ENCODE measurements around the gene OR2AK2.

Gene OR2AK2

DNA sequence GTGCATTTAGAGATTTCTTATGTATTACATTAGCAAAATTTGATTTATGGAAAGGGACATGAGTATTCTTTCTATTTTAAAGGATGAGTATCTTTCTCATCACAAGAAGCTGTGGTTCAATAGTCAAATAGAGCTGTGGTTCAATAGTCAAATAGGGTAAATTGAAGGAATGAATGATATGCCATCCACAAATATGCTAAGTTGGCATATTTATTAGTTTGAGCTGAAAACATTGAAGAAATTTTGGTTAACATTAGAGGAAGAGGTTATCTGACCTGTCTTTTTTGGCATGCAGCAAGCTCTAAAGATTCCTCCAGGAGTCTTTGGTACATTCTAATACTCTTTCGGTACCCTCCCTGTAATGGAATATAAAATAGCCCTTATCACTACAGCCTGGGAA lies 11.6 kb upstream of the OR2AK2 start:
- Histone ChIP-seq H3K9me3 (ENCODE audit: control insufficient read depth, low read length) (peaks cover 5% of the 10 kb centered on the region), H3K27me3 (ENCODE audit: control insufficient read depth, insufficient read depth, low read length, poor library complexity, severe bottlenecking) (no peaks in the 10 kb centered on the region), H3K4me3 (ENCODE audit: insufficient read depth, low read depth, low read length) (no peak overlapping the region), H3K27ac (ENCODE audit: insufficient read depth, low read depth, low read length, poor library complexity, severe bottlenecking) (no peak overlapping the region), H3K4me1 (ENCODE audit: control insufficient read depth, insufficient read depth, low read length) (no peaks in the 10 kb centered on the region), H3K36me3 (ENCODE audit: control insufficient read depth, insufficient read depth, low read length) (no peaks in the 10 kb centered on the region)
- WGBS, 2 experiments, result 80 to 82% methylated on average over 1 of the region's 1 CpG

DNA sequence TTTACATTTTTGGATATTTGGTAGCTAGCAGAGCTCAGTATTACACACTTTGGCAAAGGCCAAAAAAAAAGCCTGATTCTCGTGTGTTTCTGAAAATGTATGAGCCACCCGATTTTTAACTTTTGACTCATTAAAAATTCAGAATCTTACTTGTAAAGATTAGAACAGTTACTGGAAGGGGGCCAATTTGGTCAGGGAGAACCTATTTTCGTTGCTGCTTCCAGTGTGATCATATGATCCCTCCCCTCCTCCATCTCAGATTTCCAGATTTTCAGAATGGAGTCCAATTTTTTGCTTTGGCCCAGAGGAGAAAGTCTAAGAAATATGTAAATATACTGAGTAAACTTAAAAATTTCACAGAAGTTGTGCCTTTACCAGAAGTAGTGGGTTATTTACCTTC lies 3.2 kb upstream of the OR2AK2 start:
- H3K9me3 ChIP-seq (ENCODE audit: control insufficient read depth, low read length), result peaks cover 3% of the 10 kb centered on the region
- no peak overlapping the region for H3K27ac ChIP-seq (ENCODE audit: insufficient read depth, low read depth, low read length, poor library complexity, severe bottlenecking)
- no peaks in the 10 kb centered on the region for H3K36me3 ChIP-seq (ENCODE audit: control insufficient read depth, insufficient read depth, low read length)
- H3K4me3 ChIP-seq (ENCODE audit: insufficient read depth, low read depth, low read length), result no peak overlapping the region
- WGBS, 2 experiments, result 24 to 35% methylated on average over 3 of the region's 3 CpGs
- H3K27me3 ChIP-seq (ENCODE audit: control insufficient read depth, insufficient read depth, low read length, poor library complexity, severe bottlenecking), result no peaks in the 10 kb centered on the region
- H3K4me1 ChIP-seq (ENCODE audit: control insufficient read depth, insufficient read depth, low read length), result no peaks in the 10 kb centered on the region

DNA sequence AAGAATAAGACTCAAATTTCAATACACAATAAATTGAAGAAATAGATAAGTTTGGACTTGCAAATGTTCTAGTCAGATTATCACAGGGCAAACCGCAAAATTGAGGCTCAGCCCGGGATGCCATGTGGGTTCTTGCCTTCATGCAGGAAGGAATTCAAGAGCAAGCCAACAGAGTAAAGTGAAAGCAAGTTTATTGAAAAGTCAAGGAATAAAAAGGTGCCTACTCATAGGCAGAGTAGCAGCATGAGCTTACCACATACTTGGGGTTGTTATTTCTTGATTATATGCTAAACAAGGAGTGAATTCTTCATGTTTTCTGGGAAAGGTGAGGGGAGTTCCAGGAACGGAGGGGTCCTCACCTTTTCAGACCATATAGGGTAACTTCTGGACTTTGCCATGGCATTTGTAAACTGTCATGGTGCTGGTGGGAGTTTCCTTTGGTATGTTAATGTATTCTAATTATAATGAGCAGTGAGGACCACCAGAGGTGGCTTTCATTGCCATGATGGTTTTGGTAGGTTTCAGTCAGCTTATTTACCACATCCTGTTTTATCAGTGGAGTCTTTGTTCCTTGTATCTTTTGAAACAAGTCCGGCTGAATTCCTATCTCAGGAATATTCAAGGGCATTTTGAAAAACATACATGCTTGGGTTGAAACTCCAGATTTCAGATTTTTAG lies 2.0 kb upstream of the OR2AK2 start:
- WGBS, 2 experiments, result 72 to 73% methylated on average over 4 of the region's 4 CpGs
- no peak overlapping the region for H3K27ac ChIP-seq (ENCODE audit: insufficient read depth, low read depth, low read length, poor library complexity, severe bottlenecking)
- no peak overlapping the region for H3K4me3 ChIP-seq (ENCODE audit: insufficient read depth, low read depth, low read length)
- no peaks in the 10 kb centered on the region for H3K27me3 ChIP-seq (ENCODE audit: control insufficient read depth, insufficient read depth, low read length, poor library complexity, severe bottlenecking)
- H3K36me3 ChIP-seq (ENCODE audit: control insufficient read depth, insufficient read depth, low read length), result no peaks in the 10 kb centered on the region
- peaks cover 3% of the 10 kb centered on the region for H3K9me3 ChIP-seq (ENCODE audit: control insufficient read depth, low read length)
- no peaks in the 10 kb centered on the region for H3K4me1 ChIP-seq (ENCODE audit: control insufficient read depth, insufficient read depth, low read length)

DNA sequence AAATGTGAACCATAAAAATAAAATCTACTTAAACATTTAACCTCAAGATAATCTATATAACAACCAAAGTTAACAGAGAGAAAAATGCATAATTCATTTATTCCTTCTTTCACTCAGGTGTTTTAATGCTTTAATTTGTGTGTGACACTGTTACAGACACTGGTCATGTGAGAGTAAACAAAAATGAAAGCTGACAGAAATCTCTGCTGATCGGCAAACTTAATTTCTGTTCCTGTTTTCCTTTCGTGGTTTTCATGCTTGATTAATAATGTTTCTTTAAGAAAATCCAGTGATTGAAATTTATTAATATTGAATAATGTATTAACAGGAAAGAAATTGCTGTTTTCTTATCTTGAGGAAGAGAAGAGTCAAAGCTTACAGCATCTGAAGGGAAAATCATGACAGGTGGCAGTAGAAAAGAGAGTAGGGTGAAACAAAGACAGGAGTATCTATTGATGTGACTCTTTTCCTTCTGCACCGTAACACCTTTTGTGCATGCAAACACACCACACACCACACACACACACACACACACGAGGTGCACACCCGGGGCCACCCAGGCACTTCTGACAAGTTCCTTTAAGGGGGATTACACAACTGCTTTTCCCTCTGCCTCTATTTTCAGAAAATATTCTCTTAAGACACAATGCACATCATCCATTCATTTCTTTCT lies 1.6 kb downstream of the OR2AK2 start:
- H3K27me3 ChIP-seq (ENCODE audit: control insufficient read depth, insufficient read depth, low read length, poor library complexity, severe bottlenecking), result no peaks in the 10 kb centered on the region
- WGBS, 2 experiments, result 62 to 69% methylated on average over 4 to 5 of the region's 5 CpGs
- no peak overlapping the region for H3K27ac ChIP-seq (ENCODE audit: insufficient read depth, low read depth, low read length, poor library complexity, severe bottlenecking)
- H3K4me1 ChIP-seq (ENCODE audit: control insufficient read depth, insufficient read depth, low read length), result no peaks in the 10 kb centered on the region
- no peak overlapping the region for H3K4me3 ChIP-seq (ENCODE audit: insufficient read depth, low read depth, low read length)
- no peaks in the 10 kb centered on the region for H3K36me3 ChIP-seq (ENCODE audit: control insufficient read depth, insufficient read depth, low read length)
- peaks cover 3% of the 10 kb centered on the region for H3K9me3 ChIP-seq (ENCODE audit: control insufficient read depth, low read length)

DNA sequence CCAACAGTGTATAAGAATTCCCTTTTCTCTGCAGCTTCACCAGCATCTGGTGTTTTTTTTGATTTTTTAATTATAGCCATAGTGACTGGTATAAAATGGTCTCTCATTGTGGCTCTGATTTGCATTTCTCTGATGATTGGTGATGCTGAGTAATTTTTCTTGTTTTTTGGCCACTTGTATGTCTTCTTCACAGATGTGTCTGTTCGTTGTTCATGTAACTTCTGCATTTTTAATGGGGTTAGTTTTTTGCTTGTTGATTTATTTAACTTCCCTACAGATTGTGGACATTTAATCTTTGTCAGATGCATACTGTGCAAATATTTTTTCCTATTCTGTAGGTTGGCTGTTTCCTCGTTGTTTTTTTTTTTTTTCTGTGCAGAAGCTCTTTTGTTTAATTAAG lies 28.0 kb downstream of the OR2AK2 start:
- Histone ChIP-seq H3K36me3 (ENCODE audit: control insufficient read depth, insufficient read depth, low read length) (no peaks in the 10 kb centered on the region), H3K9me3 (ENCODE audit: control insufficient read depth, low read length) (peaks cover 9% of the 10 kb centered on the region), H3K27me3 (ENCODE audit: control insufficient read depth, insufficient read depth, low read length, poor library complexity, severe bottlenecking) (no peaks in the 10 kb centered on the region), H3K4me1 (ENCODE audit: control insufficient read depth, insufficient read depth, low read length) (no peaks in the 10 kb centered on the region), H3K27ac (ENCODE audit: insufficient read depth, low read depth, low read length, poor library complexity, severe bottlenecking) (no peak overlapping the region), H3K4me3 (ENCODE audit: insufficient read depth, low read depth, low read length) (no peak overlapping the region)
- 50 to 74% methylated on average over 2 of the region's 2 CpGs for whole genome bisulfite sequencing, 2 experiments

DNA sequence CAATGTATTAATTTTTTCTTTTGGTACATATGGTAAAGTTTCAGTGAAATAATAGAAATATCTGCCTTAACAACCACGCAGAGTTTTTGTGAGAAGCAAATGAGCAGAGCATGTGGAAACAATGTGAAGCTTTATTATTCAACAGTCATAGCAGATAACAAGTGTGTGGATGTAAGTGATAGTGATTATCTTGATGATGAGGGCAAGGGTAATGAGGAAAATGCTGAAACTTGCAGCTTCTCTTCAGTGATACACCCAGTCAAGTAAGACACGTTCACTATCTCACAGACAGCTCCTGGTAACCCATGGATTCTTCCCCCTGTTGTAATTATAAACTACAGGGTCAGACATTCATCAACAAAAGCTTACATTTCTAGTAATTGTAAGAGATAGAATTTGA lies 33.8 kb downstream of the OR2AK2 start:
- no peak overlapping the region for H3K4me3 ChIP-seq (ENCODE audit: insufficient read depth, low read depth, low read length)
- WGBS, 2 experiments, result 36 to 43% methylated on average over 2 of the region's 2 CpGs
- H3K36me3 ChIP-seq (ENCODE audit: control insufficient read depth, insufficient read depth, low read length), result no peaks in the 10 kb centered on the region
- peaks cover 9% of the 10 kb centered on the region for H3K9me3 ChIP-seq (ENCODE audit: control insufficient read depth, low read length)
- H3K27me3 ChIP-seq (ENCODE audit: control insufficient read depth, insufficient read depth, low read length, poor library complexity, severe bottlenecking), result no peaks in the 10 kb centered on the region
- H3K4me1 ChIP-seq (ENCODE audit: control insufficient read depth, insufficient read depth, low read length), result no peaks in the 10 kb centered on the region
- H3K27ac ChIP-seq (ENCODE audit: insufficient read depth, low read depth, low read length, poor library complexity, severe bottlenecking), result no peak overlapping the region

DNA sequence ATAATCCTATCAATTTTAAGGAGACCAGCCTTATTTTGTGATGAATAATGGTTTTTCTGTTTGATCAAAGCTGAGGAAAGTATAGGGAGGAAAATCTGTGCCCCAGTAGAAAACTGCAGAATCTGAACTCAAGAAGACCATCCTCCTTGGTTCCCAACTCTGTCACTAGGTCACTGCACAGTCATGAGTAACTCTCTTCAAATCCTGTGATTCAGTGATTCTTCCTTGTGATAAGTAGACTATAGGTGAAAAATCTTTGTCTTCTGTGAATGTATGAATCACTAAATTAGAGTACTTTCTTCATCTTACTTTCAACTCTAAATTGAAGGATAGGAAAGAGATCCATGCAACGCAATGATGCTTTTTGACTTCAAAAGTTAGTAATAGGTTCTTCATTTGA lies 35.1 kb downstream of the OR2AK2 start:
- 70 to 100% methylated on average over 1 of the region's 1 CpG for WGBS, 2 experiments

DNA sequence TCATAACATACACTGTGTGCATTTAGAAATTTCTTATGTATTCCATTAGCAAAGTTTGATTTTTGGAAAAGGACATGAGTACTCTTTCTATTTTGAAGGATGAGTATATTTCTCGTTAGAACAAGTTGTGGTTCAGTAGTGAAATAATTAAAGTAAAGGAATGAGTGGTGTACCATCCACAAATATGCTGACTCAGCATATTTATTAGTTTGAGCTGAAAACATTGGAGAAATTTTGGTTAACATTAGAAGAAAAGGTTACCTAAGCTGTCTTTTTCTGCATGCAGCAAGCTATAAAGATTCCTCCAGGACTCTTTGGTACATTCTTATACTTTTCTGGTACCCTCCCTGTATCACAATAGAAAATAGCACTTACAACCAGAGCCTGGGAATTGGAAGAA lies 42.7 kb downstream of the OR2AK2 start:
- H3K4me3 ChIP-seq (ENCODE audit: insufficient read depth, low read depth, low read length), result no peak overlapping the region
- H3K36me3 ChIP-seq (ENCODE audit: control insufficient read depth, insufficient read depth, low read length), result no peaks in the 10 kb centered on the region
- no peaks in the 10 kb centered on the region for H3K9me3 ChIP-seq (ENCODE audit: control insufficient read depth, low read length)
- WGBS, 2 experiments, result 36 to 75% methylated on average over 1 of the region's 1 CpG
- H3K27me3 ChIP-seq (ENCODE audit: control insufficient read depth, insufficient read depth, low read length, poor library complexity, severe bottlenecking), result no peaks in the 10 kb centered on the region
- no peak overlapping the region for H3K27ac ChIP-seq (ENCODE audit: insufficient read depth, low read depth, low read length, poor library complexity, severe bottlenecking)
- H3K4me1 ChIP-seq (ENCODE audit: control insufficient read depth, insufficient read depth, low read length), result no peaks in the 10 kb centered on the region

More for the DNA sequence above, 35.1 kb downstream of the OR2AK2 start:
- peaks cover under 1% of the 10 kb centered on the region for H3K9me3 ChIP-seq (ENCODE audit: control insufficient read depth, low read length)
- H3K27ac ChIP-seq (ENCODE audit: insufficient read depth, low read depth, low read length, poor library complexity, severe bottlenecking), result no peak overlapping the region
- no peaks in the 10 kb centered on the region for H3K36me3 ChIP-seq (ENCODE audit: control insufficient read depth, insufficient read depth, low read length)
- no peaks in the 10 kb centered on the region for H3K4me1 ChIP-seq (ENCODE audit: control insufficient read depth, insufficient read depth, low read length)
- no peak overlapping the region for H3K4me3 ChIP-seq (ENCODE audit: insufficient read depth, low read depth, low read length)
- no peaks in the 10 kb centered on the region for H3K27me3 ChIP-seq (ENCODE audit: control insufficient read depth, insufficient read depth, low read length, poor library complexity, severe bottlenecking)

DNA sequence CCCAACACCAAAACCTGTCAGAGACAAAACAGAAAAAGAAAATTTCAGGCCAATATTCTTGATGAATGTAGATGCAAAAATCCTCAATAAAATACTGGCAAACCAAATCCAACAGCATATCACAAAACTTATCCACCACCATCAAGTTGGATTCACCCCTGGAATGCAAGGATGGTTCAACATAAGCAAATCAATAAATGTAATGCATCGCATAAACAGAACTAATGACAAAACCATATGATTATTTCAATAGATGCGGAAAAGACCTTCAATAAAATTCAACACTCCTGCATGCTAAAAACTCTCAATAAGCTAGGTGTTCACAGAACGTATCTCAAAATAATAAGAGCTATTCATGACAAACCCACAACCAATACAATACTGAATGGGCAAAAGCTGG lies 44.6 kb downstream of the OR2AK2 start:
- Histone ChIP-seq H3K27ac (ENCODE audit: insufficient read depth, low read depth, low read length, poor library complexity, severe bottlenecking) (no peak overlapping the region), H3K4me1 (ENCODE audit: control insufficient read depth, insufficient read depth, low read length) (no peaks in the 10 kb centered on the region), H3K36me3 (ENCODE audit: control insufficient read depth, insufficient read depth, low read length) (no peaks in the 10 kb centered on the region), H3K9me3 (ENCODE audit: control insufficient read depth, low read length) (no peaks in the 10 kb centered on the region), H3K4me3 (ENCODE audit: insufficient read depth, low read depth, low read length) (no peak overlapping the region), H3K27me3 (ENCODE audit: control insufficient read depth, insufficient read depth, low read length, poor library complexity, severe bottlenecking) (no peaks in the 10 kb centered on the region)
- WGBS, 2 experiments, result 73 to 79% methylated on average over 3 of the region's 3 CpGs

DNA sequence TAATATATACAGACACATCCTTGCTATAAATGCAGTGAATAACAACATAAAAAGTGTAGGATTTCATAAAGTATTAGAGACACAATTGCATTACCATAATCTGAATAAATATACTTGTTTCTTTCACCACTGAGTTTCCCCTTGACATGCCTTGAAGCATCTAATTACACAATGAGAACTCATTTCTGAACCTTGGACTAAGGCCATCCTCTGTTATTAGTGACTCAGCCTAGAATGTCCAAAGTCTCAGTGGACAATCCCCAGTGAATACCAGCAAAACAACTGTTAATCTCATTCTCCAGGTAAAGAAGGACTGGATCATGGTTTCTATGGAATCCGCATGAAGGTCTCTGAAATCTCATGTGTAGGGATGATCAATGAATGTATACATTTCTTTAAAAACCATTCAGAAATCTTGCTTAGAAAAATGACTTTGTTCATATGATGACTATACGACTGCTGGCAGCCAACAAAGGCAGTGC lies 48.2 kb downstream of the OR2AK2 start, which contains the start of gene OR2L5:
TSS of gene OR2L5 (plus strand) at position 432 of the 482 bp plus-strand sequence. CDS start 8,288 bp downstream, outside the sequence.
- 82 to 83% methylated on average over 2 of the region's 2 CpGs for WGBS, 2 experiments
- H3K27ac ChIP-seq (ENCODE audit: insufficient read depth, low read depth, low read length, poor library complexity, severe bottlenecking), result no peak within 1 kb of the TSS
- H3K9me3 ChIP-seq (ENCODE audit: control insufficient read depth, low read length), result no peaks in the 10 kb centered on the region
- no peaks in the 10 kb centered on the region for H3K27me3 ChIP-seq (ENCODE audit: control insufficient read depth, insufficient read depth, low read length, poor library complexity, severe bottlenecking)
- H3K4me1 ChIP-seq (ENCODE audit: control insufficient read depth, insufficient read depth, low read length), result no peaks in the 10 kb centered on the region
- no peak within 1 kb of the TSS for H3K4me3 ChIP-seq (ENCODE audit: insufficient read depth, low read depth, low read length)
- no peaks in the 10 kb centered on the region for H3K36me3 ChIP-seq (ENCODE audit: control insufficient read depth, insufficient read depth, low read length)
